A673 (cell line): ENCODE data around the gene CPNE2. TPM values are rescaled to one million over a fixed set of nuclear protein-coding genes. Genes with fewer than 3 reads are reported as not detected.

Experiments used
- BruUV-seq: library from RNA; stranded (reverse); fragments of 400-500 nt; replicated peaks from 2 replicates; lab custom pipeline; 2021; lab: Mats Ljungman, UMichigan
- CTCF ChIA-PET: fragments of 300-600 bp; sonication (Branson Sonifier 250); formaldehyde crosslinking; loops from one replicate; lab custom pipeline; 2022; ENCODE audit warnings: antibody characterized with exemption; lab: Charles Lee
- POLR2A ChIA-PET: fragments of 300-600 bp; sonication (Branson Sonifier 250); formaldehyde crosslinking; loops from one replicate; lab custom pipeline; 2022; ENCODE audit warnings: antibody characterized with exemption; ENCODE audit not compliant: low non-redundant PET; lab: Charles Lee
- DNase-seq: peaks from one replicate; pipeline ENCODE4 v3.0.0-alpha.2; 2015; ENCODE audit warnings: low spot score
- H3K27ac ChIP-seq: fragments of 200-600 bp; sonication (generic); 2 replicates; pipeline ENCODE4 v1.5.1; 2016; ENCODE audit warnings: mixed run types, low read depth, mild to moderate bottlenecking, mixed read lengths, antibody characterized with exemption, low read length; ENCODE audit not compliant: poor library complexity, severe bottlenecking
- H3K27me3 ChIP-seq: fragments of 200-600 bp; sonication (generic); replicated peaks from 2 replicates; pipeline ENCODE4 v1.6.1; 2017; ENCODE audit warnings: mixed run types, low read depth, mild to moderate bottlenecking, mixed read lengths, antibody characterized with exemption, low read length; ENCODE audit not compliant: insufficient read depth, poor library complexity
- H3K36me3 ChIP-seq: fragments of 200-600 bp; sonication (generic); 2 replicates; pipeline ENCODE4 v1.6.1; 2016; ENCODE audit warnings: mixed run types, mild to moderate bottlenecking, mixed read lengths, antibody characterized with exemption, low read length; ENCODE audit not compliant: insufficient read depth, poor library complexity, severe bottlenecking
- H3K4me1 ChIP-seq: fragments of 200-600 bp; sonication (generic); 2 replicates; pipeline ENCODE4 v1.6.1; 2017; ENCODE audit warnings: mixed run types, mild to moderate bottlenecking, mixed read lengths, antibody characterized with exemption, low read length; ENCODE audit not compliant: insufficient read depth, poor library complexity, severe bottlenecking
- H3K4me3 ChIP-seq: fragments of 200-600 bp; sonication (generic); 2 replicates; pipeline ENCODE4 v1.5.1; 2016; ENCODE audit warnings: low read depth, mixed run types, mild to moderate bottlenecking, mixed read lengths, low read length; ENCODE audit not compliant: poor library complexity, severe bottlenecking
- H3K9me3 ChIP-seq: fragments of 200-600 bp; sonication (generic); 2 replicates; pipeline ENCODE4 v1.6.1; 2016; ENCODE audit warnings: mixed run types, low read depth, mild to moderate bottlenecking, mixed read lengths, antibody characterized with exemption, low read length; ENCODE audit not compliant: poor library complexity, severe bottlenecking
- CTCF ChIP-seq: fragments of 300-800, 200-600 bp; sonication (generic); conservative IDR thresholded peaks from 2 replicates; pipeline ENCODE4 v1.5.1; 2017; ENCODE audit warnings: low read depth, mild to moderate bottlenecking, antibody characterized with exemption, low read length, moderate library complexity, mixed read lengths
- EZH2 ChIP-seq: fragments of 200-600 bp; sonication (generic); IDR thresholded peaks from 2 replicates; pipeline ENCODE4 v1.6.1; 2017; ENCODE audit warnings: borderline replicate concordance, low read depth, mild to moderate bottlenecking, mixed read lengths, antibody characterized with exemption, low read length; ENCODE audit not compliant: poor library complexity, severe bottlenecking
- intact Hi-C: fragments of 100-400 bp; cut with micrococcal nuclease; formaldehyde crosslinking; loops from one replicate; pipeline ENCODE4 v1.10.0; 2022; ENCODE audit not compliant: unreplicated experiment
- total RNA-seq: library from RNA; stranded (reverse); gene quantifications from 2 replicates; pipeline ENCODE4 v1.2.3, GENCODE V29; 2021

CPNE2 gene
- total RNA-seq, 1 experiment from 2014 or later = 38.1 TPM

- H3K27me3 ChIP-seq = no peaks in the 10 kb centered on the region
- ChIA-PET CTCF (interaction anchor here (0.5 kb wide), 1 partner anchor 49 kb away, joined by 3 read pairs; the partner anchor contains the start of gene CPNE2), POLR2A (no interaction called here)
- no peak overlapping the region for H3K4me3 ChIP-seq
- DNase-seq = no peak
- H3K9me3 ChIP-seq = no peaks in the 10 kb centered on the region
- peak overlapping the region; percentile 69 for H3K27ac ChIP-seq
- BruUV-seq = no TSS peak
- intact Hi-C loops = no loop called here
- TF ChIP-seq CTCF = no peak
- TF ChIP-seq EZH2 = no peak
- peaks cover 29% of the 10 kb centered on the region for H3K4me1 ChIP-seq
- no peaks in the 10 kb centered on the region for H3K36me3 ChIP-seq
These were observed 48.7 kb downstream of the CPNE2 start for GRCh38 chr16:57140931-57141668.

- peak; percentile 81 for DNase-seq
- intact Hi-C loops = no loop called here
- Histone ChIP-seq H3K27me3 (no peaks in the 10 kb centered on the region), H3K27ac (peak overlapping the region; percentile 69), H3K9me3 (no peaks in the 10 kb centered on the region), H3K4me1 (peaks cover 37% of the 10 kb centered on the region), H3K4me3 (no peak overlapping the region), H3K36me3 (no peaks in the 10 kb centered on the region)
- no TSS peak for BruUV-seq
- POLR2A ChIA-PET = no interaction called here
- CTCF ChIA-PET = no interaction called here
- TF ChIP-seq EZH2 = no peak
- no peak for TF ChIP-seq CTCF
These were observed 49.6 kb downstream of the CPNE2 start for GRCh38 chr16:57141822-57142631.

GRCh38 chr16:57143149-57143921, 51.0 kb downstream of the CPNE2 start:
- no peak overlapping the region for H3K4me3 ChIP-seq
- no peaks in the 10 kb centered on the region for H3K9me3 ChIP-seq
- peak overlapping the region; percentile 69 for H3K27ac ChIP-seq
- intact Hi-C loops = no loop called here
- ChIA-PET CTCF (no interaction called here), POLR2A (no interaction called here)
- H3K36me3 ChIP-seq = no peaks in the 10 kb centered on the region
- TF ChIP-seq EZH2 (no peak), CTCF (no peak)
- no TSS peak for BruUV-seq
- no peaks in the 10 kb centered on the region for H3K27me3 ChIP-seq
- peaks cover 50% of the 10 kb centered on the region for H3K4me1 ChIP-seq
- DNase-seq = no peak
